ENCODE results near the gene POMZP3. TPM values are rescaled to one million over a fixed set of nuclear protein-coding genes. Genes with fewer than 3 reads are reported as not detected.
"Not testable (repeated sequence)": the region's sequence is repeated elsewhere in the genome, so short reads cannot be mapped to it uniquely, and the experiment has no call there.

The POMZP3 gene
- total RNA-seq, 1 donor from 2014 or later, result 11.9 TPM

DNA sequence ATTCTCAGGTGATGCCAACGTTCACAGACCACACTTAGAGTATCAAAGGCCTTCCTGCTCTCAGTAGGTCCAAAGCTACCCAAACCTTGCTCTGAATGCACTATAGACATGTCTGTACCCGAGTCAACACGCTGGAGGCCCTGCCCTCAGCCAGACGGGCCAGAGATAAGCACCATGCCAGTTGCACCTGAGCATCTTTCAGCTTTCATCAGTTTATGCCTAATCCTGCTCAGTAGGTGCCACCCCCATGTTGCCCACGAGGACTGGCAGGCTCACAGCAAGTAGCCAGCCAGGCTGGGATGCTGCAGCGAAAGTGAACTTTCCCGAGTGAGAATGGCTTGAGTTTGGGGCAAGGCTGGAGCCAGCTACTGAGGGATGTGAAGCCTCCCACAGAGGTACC is 18.6 kb downstream of the POMZP3 start:
- H3K36me3 Mint-ChIP-seq (ENCODE audit: insufficient read depth); DNase-seq (ENCODE audit: low spot score, unreplicated experiment); H3K4me3 Mint-ChIP-seq (ENCODE audit: low read depth); H3K27me3 Mint-ChIP-seq; H3K27ac Mint-ChIP-seq; H3K9me3 Mint-ChIP-seq (ENCODE audit: low read depth); H3K4me1 Mint-ChIP-seq (ENCODE audit: low read depth): not testable (repeated sequence)

DNA sequence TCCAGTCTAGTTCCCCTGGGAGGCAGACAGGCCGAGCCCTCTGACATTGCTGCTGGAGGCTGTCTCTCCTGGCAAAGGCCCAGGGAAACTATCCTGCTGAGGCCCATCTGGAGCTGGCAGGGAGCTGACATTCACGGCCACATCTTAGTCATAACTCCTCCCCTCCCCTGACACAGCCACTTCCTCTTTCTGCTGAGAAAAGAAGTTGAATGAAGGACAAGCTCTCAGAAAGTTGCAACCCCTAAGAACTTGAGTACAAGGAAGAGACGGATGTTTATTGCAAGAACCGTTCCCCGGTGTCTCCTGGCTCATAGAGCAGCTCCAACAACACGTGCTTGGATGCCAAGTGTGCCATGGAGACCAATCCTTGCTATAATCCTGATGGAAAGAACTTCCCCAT is 21.1 kb downstream of the POMZP3 start:
- not testable (repeated sequence) for DNase-seq (ENCODE audit: low spot score, unreplicated experiment)

DNA sequence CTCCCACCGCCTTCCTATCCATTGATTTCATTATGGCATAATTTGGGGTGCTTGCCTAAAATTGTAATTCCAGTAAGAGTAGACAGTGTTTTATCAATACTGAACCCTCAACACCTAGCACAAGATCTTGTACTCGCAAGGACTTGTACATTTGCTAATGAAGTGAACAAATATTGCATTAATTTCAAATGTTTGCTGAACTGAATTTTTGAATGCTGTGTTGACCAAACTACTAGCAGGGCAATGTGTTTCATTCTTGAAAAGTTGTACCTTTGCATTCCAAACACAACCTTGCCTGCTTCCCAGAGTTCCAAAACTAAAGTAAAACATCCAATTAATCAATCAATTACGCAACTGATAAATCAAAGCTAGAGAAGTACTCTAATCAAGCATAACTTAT is 26.4 kb downstream of the POMZP3 start:
- DNase-seq (ENCODE audit: low spot score, unreplicated experiment); H3K27me3 Mint-ChIP-seq; H3K27ac Mint-ChIP-seq; H3K36me3 Mint-ChIP-seq (ENCODE audit: insufficient read depth); H3K4me1 Mint-ChIP-seq (ENCODE audit: low read depth); H3K9me3 Mint-ChIP-seq (ENCODE audit: low read depth); H3K4me3 Mint-ChIP-seq (ENCODE audit: low read depth): not testable (repeated sequence)

More for the DNA sequence above, 21.1 kb downstream of the POMZP3 start:
- H3K27me3 Mint-ChIP-seq; H3K27ac Mint-ChIP-seq; H3K9me3 Mint-ChIP-seq (ENCODE audit: low read depth); H3K4me3 Mint-ChIP-seq (ENCODE audit: low read depth); H3K4me1 Mint-ChIP-seq (ENCODE audit: low read depth); H3K36me3 Mint-ChIP-seq (ENCODE audit: insufficient read depth): not testable (repeated sequence)

DNA sequence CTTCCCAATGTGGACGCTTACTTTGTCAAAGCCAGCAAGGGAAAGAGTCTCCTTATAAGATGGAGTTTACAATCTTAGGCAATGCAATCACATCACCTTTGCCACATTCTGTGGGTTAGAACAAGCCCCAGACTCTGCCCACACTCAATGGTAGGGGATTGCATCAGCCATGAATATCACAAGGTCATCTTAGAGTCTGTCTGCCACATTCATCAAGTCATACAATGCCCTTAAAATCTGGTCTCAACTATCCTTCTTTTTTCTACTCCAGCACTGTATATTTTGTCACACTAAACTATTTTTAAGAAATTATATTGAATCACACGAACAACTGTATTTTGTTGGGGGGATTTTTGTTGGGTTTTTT is 27.0 kb downstream of the POMZP3 start:
- DNase-seq (ENCODE audit: low spot score, unreplicated experiment); H3K4me1 Mint-ChIP-seq (ENCODE audit: low read depth); H3K36me3 Mint-ChIP-seq (ENCODE audit: insufficient read depth); H3K27ac Mint-ChIP-seq; H3K4me3 Mint-ChIP-seq (ENCODE audit: low read depth); H3K9me3 Mint-ChIP-seq (ENCODE audit: low read depth); H3K27me3 Mint-ChIP-seq: not testable (repeated sequence)

DNA sequence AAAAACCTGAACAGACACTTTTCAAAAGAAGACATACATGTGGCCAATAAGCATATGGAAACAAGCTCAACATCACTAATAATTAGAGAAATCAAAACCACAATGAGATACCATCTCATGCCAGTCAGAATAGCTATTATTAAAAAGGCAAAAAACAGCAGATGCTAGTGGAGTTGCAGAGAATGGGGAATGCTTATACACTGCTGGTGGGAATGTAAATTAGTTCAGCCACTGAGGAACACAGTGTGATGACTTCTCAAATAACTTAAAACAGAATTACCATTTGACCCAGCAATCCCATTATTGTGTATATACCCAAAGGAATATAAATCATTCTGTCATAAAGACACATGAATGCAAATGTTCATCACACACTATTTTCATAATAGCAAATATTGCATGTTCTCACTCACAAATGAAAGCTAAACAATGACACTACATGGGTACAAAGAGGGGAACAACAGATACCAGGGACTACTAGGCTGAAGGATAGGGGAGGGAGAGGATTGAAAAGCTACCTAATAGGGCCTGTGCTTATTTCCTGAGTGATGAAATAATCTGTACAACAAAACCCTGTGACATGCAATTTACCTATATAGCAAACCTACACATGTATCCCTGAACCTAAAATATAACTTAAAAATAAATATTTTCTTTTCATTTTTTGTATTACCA is 28.4 kb downstream of the POMZP3 start:
- H3K4me1 Mint-ChIP-seq (ENCODE audit: low read depth); H3K4me3 Mint-ChIP-seq (ENCODE audit: low read depth); H3K27me3 Mint-ChIP-seq; H3K9me3 Mint-ChIP-seq (ENCODE audit: low read depth); H3K36me3 Mint-ChIP-seq (ENCODE audit: insufficient read depth); H3K27ac Mint-ChIP-seq; DNase-seq (ENCODE audit: low spot score, unreplicated experiment): not testable (repeated sequence)

DNA sequence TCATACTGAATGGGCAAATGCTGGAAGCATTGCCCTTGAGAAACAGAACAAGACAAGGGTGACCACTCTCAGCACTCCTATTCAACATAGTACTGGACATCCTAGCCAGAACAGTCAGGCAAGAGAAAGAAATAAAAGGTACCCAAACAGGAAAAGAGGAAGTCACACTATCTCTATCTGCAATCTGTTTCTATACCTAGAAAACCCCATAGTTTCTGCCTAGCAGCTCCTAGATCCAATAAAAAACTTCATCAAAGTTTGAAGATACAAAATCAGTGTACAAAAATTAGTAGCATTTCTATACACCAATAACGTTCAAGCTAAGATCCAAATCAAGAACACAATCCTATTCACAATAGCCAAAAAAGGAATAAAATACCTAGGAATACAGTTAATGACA is 29.8 kb downstream of the POMZP3 start:
- H3K9me3 Mint-ChIP-seq (ENCODE audit: low read depth); DNase-seq (ENCODE audit: low spot score, unreplicated experiment); H3K27me3 Mint-ChIP-seq; H3K4me3 Mint-ChIP-seq (ENCODE audit: low read depth); H3K4me1 Mint-ChIP-seq (ENCODE audit: low read depth); H3K27ac Mint-ChIP-seq; H3K36me3 Mint-ChIP-seq (ENCODE audit: insufficient read depth): not testable (repeated sequence)

DNA sequence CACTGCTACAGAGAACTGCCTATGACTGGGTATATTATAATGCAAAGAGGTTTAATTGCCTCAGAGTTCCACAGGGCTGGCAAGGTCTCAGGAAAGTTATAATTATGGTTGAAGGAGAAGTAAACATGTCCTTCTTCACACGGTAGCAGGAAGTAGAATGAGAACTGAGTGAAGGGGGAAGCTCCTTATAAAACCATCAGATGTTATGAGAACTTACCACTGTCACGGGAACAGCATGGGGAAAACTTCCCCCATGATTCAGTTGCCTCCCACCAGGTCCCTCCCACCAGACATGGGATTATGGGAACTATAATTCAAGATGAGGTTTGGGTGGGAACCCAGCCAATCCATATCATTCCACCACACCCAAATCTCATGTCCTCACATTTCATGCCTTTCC is 34.4 kb downstream of the POMZP3 start:
- H3K36me3 Mint-ChIP-seq (ENCODE audit: insufficient read depth); H3K4me3 Mint-ChIP-seq (ENCODE audit: low read depth); H3K4me1 Mint-ChIP-seq (ENCODE audit: low read depth): not testable (repeated sequence)

DNA sequence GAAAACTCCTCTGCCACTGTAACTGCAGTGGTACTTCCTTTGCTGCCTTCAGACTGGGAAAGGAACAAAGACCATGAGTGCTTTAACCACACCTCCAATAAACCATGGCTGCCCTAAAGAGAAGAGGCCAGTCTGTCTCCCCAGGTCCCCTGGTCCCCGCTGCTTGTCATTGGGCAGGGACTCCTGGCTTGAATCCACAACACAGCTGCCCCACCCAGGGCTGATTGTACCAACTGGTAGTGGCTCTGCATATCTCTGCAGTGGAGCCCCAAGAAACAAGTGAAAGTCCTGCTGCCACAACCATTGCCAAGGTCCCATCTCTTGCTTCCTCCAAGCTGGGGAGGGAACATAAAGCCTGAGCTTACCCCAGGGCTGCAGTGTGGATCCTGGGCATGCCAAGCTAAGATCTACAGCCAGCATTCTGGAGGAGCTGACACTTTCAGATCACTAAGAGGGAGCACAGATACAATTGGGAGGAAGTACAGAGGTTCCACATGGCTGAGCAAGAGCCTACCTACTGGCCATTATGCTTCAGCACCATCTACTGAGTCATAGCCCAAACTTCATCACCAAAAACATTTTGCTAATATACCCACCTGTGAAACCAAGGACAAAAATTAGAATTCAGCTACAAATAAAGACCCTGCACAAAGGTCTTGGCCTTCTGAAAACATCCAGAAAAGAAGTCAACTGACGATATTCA is 35.3 kb downstream of the POMZP3 start:
- H3K9me3 Mint-ChIP-seq (ENCODE audit: low read depth); H3K27me3 Mint-ChIP-seq; H3K36me3 Mint-ChIP-seq (ENCODE audit: insufficient read depth); DNase-seq (ENCODE audit: low spot score, unreplicated experiment); H3K4me3 Mint-ChIP-seq (ENCODE audit: low read depth); H3K4me1 Mint-ChIP-seq (ENCODE audit: low read depth); H3K27ac Mint-ChIP-seq: not testable (repeated sequence)

More for the DNA sequence above, 34.4 kb downstream of the POMZP3 start:
- not testable (repeated sequence) for H3K27me3 Mint-ChIP-seq; H3K9me3 Mint-ChIP-seq (ENCODE audit: low read depth); DNase-seq (ENCODE audit: low spot score, unreplicated experiment); H3K27ac Mint-ChIP-seq

DNA sequence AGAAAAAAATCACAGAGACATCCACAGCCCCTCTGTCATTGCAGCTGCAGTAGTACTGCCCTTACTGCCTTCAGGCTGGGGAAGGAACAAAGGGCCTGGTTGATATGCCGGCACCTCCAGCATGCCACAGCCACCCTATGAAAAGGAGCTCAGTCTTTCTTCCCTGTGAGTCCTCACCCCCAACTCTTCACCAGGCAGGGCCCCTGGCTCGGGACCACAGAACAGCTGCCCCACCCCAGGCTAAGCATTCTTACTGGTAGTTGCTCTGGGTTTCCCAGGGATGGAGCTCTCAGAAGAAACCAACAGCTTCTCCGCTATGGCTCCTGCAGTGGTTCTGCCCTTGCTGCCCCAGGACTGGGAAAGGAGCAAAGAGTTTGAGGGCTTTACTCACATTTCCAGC is 36.0 kb downstream of the POMZP3 start:
- not testable (repeated sequence) for DNase-seq (ENCODE audit: low spot score, unreplicated experiment); H3K4me3 Mint-ChIP-seq (ENCODE audit: low read depth); H3K9me3 Mint-ChIP-seq (ENCODE audit: low read depth); H3K27ac Mint-ChIP-seq; H3K27me3 Mint-ChIP-seq; H3K36me3 Mint-ChIP-seq (ENCODE audit: insufficient read depth)
- H3K4me1 Mint-ChIP-seq (ENCODE audit: low read depth), result peaks cover 11% of the 10 kb centered on the region

DNA sequence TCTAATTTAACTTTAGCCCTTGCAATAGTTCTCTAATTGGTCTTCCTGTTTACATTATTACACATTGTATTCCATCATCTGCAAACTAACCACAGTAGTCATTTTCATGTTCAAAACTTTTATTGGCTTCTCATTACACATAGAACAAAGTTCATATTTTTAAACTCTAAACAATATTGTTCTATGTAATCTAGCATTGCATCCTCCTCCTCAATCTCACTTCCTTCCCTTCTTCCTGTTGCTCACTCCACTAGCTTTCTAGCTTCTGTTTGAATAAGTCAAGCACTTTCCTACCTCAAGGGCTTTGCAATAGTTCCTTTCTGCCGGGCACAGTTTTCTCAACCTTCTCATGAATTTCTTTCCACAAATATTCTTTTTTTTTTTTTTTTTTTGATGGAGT is 38.5 kb downstream of the POMZP3 start:
- not testable (repeated sequence) for H3K27ac Mint-ChIP-seq; H3K9me3 Mint-ChIP-seq (ENCODE audit: low read depth); DNase-seq (ENCODE audit: low spot score, unreplicated experiment); H3K36me3 Mint-ChIP-seq (ENCODE audit: insufficient read depth); H3K4me3 Mint-ChIP-seq (ENCODE audit: low read depth); H3K27me3 Mint-ChIP-seq
- peaks cover 16% of the 10 kb centered on the region for H3K4me1 Mint-ChIP-seq (ENCODE audit: low read depth)

DNA sequence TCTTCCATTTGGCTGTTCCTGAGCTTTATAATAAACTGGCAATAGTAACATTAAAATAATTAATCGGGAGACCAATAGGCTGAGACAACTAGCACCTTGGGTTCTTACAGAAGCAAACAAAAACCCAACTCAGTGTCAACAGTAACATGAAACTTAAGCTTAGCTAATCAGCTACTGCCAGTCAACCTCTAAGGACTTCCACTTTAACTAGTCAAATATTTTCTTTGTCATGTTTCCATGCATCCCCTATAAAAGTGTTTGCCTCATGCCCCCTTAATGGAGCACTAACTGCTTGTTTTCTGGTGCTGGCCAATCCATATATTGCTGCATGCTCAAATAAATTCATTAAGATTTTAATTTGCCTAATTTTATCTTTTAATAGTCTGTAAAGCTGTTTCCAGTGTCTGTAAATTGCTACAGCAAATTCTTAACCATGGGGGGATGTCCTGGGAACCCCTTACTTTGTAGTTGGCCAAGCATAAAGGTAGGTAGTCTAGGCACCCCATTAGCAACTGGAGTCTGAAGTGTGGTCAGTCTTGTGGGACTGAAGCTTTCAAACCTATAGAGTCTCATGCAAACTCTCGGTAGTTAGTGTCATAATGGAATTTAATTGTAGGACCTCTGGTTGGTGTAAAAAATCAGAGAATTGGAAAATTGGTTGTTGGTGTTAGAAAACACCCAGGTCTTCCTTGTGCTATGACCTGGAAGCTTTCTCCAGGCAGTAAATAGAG is 40.3 kb downstream of the POMZP3 start:
- not testable (repeated sequence) for H3K9me3 Mint-ChIP-seq (ENCODE audit: low read depth); H3K27me3 Mint-ChIP-seq; H3K27ac Mint-ChIP-seq; H3K4me3 Mint-ChIP-seq (ENCODE audit: low read depth); H3K36me3 Mint-ChIP-seq (ENCODE audit: insufficient read depth); DNase-seq (ENCODE audit: low spot score, unreplicated experiment)
- H3K4me1 Mint-ChIP-seq (ENCODE audit: low read depth), result peaks cover 19% of the 10 kb centered on the region

DNA sequence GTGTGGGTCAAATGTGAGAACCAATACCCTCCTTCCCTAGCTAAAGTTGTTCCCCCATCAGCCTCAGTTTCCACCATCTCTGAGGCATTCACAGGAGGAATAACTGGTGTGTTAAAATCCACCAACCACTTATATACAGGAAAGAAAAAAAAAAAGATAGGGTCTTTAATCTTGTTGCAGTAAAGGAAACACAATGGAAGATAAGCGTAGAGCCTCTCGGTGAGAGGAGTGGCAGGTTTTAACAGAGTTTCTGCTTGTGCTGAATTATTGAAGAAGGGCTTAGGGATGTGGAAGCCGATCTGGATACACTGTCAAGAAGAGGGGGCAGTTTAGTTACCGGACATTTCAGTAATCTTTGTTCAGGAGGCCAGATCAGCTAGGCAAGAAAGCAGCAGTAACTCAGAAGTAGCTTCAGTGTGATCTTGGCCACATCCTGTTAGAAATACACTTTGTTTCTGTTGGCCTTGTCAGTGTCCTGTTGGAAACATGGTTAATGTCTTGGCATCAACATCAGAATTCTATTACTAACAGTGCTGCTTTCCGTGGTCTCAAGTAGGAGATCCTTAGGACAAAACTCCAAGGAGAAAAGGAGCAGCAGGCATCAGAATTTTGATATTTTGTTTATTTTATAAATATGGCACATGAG is 43.3 kb downstream of the POMZP3 start:
- DNase-seq (ENCODE audit: low spot score, unreplicated experiment); H3K9me3 Mint-ChIP-seq (ENCODE audit: low read depth); H3K4me3 Mint-ChIP-seq (ENCODE audit: low read depth); H3K36me3 Mint-ChIP-seq (ENCODE audit: insufficient read depth); H3K27ac Mint-ChIP-seq; H3K27me3 Mint-ChIP-seq: not testable (repeated sequence)
- peaks cover 19% of the 10 kb centered on the region for H3K4me1 Mint-ChIP-seq (ENCODE audit: low read depth)

All from progenitor cell of endocrine pancreas (in vitro differentiated cells).